Astrocyte (in vitro differentiated cells and primary cell): Measurements from ENCODE around the gene UTP14A. TPM values are rescaled to one million over a fixed set of nuclear protein-coding genes. Genes with fewer than 3 reads are reported as not detected.
A peak's percentile ranks its signal among the peaks of the same experiment; 100 is the strongest.

Experiments
- DNase-seq: peaks from one replicate; pipeline ENCODE4 v3.0.0-alpha.2; 2010; ENCODE audit warnings: low read depth
- FAIRE-seq: peaks from 2 replicates; lab custom pipeline; 2011; peaks lifted over from hg19 to GRCh38; lab: Jason Lieb, UNC
- H2AFZ ChIP-seq: 2 replicates; pipeline ENCODE4 v1.6.0; 2012; ENCODE audit warnings: low read depth, low read length, inconsistent platforms
- H3K27ac ChIP-seq: 2 replicates; pipeline ENCODE4 v1.5.1; 2011; ENCODE audit warnings: low read depth, low read length, inconsistent platforms
- H3K27me3 ChIP-seq: 2 replicates; pipeline ENCODE4 v1.6.0; 2011; ENCODE audit warnings: low read length, inconsistent platforms; ENCODE audit not compliant: insufficient read depth
- H3K36me3 ChIP-seq: 2 replicates; pipeline ENCODE4 v1.5.1; 2011; ENCODE audit warnings: low read length, inconsistent platforms; ENCODE audit not compliant: insufficient read depth
- H3K4me1 ChIP-seq: 2 replicates; pipeline ENCODE4 v1.5.1; 2011; ENCODE audit warnings: low read length, inconsistent platforms; ENCODE audit not compliant: insufficient read depth
- H3K4me2 ChIP-seq: 2 replicates; pipeline ENCODE4 v1.6.0; 2012; ENCODE audit warnings: low read length, inconsistent platforms
- H3K4me3 ChIP-seq: 2 replicates; pipeline ENCODE4 v1.5.1; 2011; ENCODE audit warnings: low read depth, mild to moderate bottlenecking, low read length, inconsistent platforms; ENCODE audit not compliant: insufficient read depth
- H3K79me2 ChIP-seq: 2 replicates; pipeline ENCODE4 v1.6.0; 2012; ENCODE audit warnings: mild to moderate bottlenecking, low read length, inconsistent platforms; ENCODE audit not compliant: insufficient read depth
- H3K9ac ChIP-seq: 2 replicates; pipeline ENCODE4 v1.6.0; 2012; ENCODE audit warnings: mild to moderate bottlenecking, low read length, inconsistent platforms
- H3K9me3 ChIP-seq: 2 replicates; pipeline ENCODE4 v1.5.1; 2012; ENCODE audit warnings: low read depth, mild to moderate bottlenecking, low read length, inconsistent platforms; ENCODE audit not compliant: insufficient read depth
- H4K20me1 ChIP-seq: 2 replicates; pipeline ENCODE4 v1.6.0; 2012; ENCODE audit warnings: low read length, inconsistent platforms; ENCODE audit not compliant: insufficient read depth
- H3K27ac Mint-ChIP-seq: one replicate; pipeline ENCODE4 v1.8.0; 2021; ENCODE audit warnings: mild to moderate bottlenecking, mixed read lengths; ENCODE audit not compliant: unreplicated experiment
- H3K27me3 Mint-ChIP-seq: one replicate; pipeline ENCODE4 v1.8.0; 2021; ENCODE audit warnings: low read depth, mixed read lengths; ENCODE audit not compliant: unreplicated experiment
- H3K36me3 Mint-ChIP-seq: one replicate; pipeline ENCODE4 v1.8.0; 2021; ENCODE audit warnings: low read depth, mixed read lengths; ENCODE audit not compliant: unreplicated experiment
- H3K4me1 Mint-ChIP-seq: one replicate; pipeline ENCODE4 v1.8.0; 2021; ENCODE audit warnings: low read depth, mixed read lengths; ENCODE audit not compliant: unreplicated experiment
- H3K4me3 Mint-ChIP-seq: one replicate; pipeline ENCODE4 v1.8.0; 2021; ENCODE audit warnings: mild to moderate bottlenecking, moderate library complexity, mixed read lengths; ENCODE audit not compliant: unreplicated experiment
- H3K9me3 Mint-ChIP-seq: one replicate; pipeline ENCODE4 v1.8.0; 2021; ENCODE audit warnings: mild to moderate bottlenecking, mixed read lengths; ENCODE audit not compliant: unreplicated experiment
- EZH2 ChIP-seq: IDR thresholded peaks from 2 replicates; pipeline ENCODE4 v1.6.1; 2012; ENCODE audit warnings: mild to moderate bottlenecking, low read length, inconsistent platforms; ENCODE audit not compliant: insufficient read depth
- total RNA-seq: library from RNA; stranded (reverse); gene quantifications from 2 replicates; pipeline ENCODE4 v1.2.1, GENCODE V29; 2021
- TF ChIP-seq, protein P1 (sequence below): IDR thresholded peaks from 2 replicates; pipeline ENCODE4 v1.5.1; 2011; ENCODE audit warnings: low read depth, mild to moderate bottlenecking, inconsistent platforms, low read length, moderate library complexity; ENCODE audit not compliant: insufficient read depth

UTP14A gene
- total RNA-seq, 1 donor from 2014 or later: 22.2 TPM

DNA sequence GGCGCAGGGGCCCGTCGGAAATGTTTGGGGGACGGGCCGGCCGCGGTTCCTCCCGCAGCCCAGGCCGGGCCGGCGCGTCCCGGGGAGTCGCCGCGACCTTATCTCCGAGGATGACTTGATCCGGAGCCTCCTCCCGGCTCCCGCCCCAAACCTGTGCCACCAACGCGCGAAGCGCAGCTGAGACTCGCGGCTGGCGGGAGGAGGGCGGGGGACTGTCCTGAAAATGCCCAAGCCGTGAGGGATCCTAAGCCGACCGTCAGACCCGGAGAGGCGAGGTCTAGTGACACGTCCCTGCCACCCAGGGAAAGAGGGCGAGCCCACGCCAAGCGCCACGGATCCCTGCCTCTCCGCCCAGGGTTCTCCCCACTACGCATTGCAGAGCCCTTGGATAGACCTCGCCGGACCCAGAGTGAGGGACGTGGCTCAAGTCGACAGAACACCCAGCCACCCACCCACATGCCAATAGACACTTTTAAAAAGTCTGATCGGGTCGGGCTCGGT, 26.9 kb downstream of the UTP14A start:
- Mint-ChIP-seq H3K4me3 (peak overlapping the region; percentile 34), H3K27me3 (peaks cover 25% of the 10 kb centered on the region), H3K36me3 (no peaks in the 10 kb centered on the region), H3K9me3 (no peaks in the 10 kb centered on the region), H3K27ac (peak overlapping the region; percentile 34), H3K4me1 (no peaks in the 10 kb centered on the region)
- H3K9me3 ChIP-seq: no peaks in the 10 kb centered on the region
- peak overlapping the region; percentile 76 for H3K4me2 ChIP-seq
- H3K4me3 ChIP-seq: peak overlapping the region; percentile 17
- H3K36me3 ChIP-seq: peaks cover under 1% of the 10 kb centered on the region
- no peaks in the 10 kb centered on the region for H4K20me1 ChIP-seq
- H3K4me1 ChIP-seq: no peaks in the 10 kb centered on the region
- H3K27me3 ChIP-seq: peaks cover 9% of the 10 kb centered on the region
- H3K9ac ChIP-seq: peak overlapping the region; percentile 27
- H3K79me2 ChIP-seq: no peaks in the 10 kb centered on the region
- FAIRE-seq (no peak), DNase-seq (no peak)
- H3K27ac ChIP-seq: no peak overlapping the region
- peak overlapping the region; percentile 18 for H2AFZ ChIP-seq
- no peak for TF ChIP-seq EZH2
- TF ChIP-seq, protein P1, sequence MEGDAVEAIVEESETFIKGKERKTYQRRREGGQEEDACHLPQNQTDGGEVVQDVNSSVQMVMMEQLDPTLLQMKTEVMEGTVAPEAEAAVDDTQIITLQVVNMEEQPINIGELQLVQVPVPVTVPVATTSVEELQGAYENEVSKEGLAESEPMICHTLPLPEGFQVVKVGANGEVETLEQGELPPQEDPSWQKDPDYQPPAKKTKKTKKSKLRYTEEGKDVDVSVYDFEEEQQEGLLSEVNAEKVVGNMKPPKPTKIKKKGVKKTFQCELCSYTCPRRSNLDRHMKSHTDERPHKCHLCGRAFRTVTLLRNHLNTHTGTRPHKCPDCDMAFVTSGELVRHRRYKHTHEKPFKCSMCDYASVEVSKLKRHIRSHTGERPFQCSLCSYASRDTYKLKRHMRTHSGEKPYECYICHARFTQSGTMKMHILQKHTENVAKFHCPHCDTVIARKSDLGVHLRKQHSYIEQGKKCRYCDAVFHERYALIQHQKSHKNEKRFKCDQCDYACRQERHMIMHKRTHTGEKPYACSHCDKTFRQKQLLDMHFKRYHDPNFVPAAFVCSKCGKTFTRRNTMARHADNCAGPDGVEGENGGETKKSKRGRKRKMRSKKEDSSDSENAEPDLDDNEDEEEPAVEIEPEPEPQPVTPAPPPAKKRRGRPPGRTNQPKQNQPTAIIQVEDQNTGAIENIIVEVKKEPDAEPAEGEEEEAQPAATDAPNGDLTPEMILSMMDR: no peak

DNA sequence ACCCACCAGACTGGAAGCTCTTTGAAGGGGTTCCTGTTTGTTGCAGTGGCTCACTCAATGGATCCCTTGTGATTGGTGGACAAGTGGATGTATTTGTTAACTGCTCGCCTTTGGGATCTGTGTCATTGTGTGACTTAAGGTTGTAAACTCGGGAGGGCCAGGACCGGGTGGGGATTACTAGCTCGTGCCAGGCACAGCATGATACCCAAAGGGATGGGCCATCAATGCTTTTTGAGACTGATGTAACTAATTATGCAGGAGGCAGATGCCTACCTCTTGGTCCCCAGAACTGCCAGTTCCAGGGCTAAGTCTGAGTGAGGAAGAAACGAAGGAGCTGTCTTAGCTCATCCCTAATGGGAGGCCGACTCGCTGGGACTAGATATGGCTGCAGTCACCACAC, 27.7 kb downstream of the UTP14A start:
- Histone ChIP-seq H3K4me3 (no peak overlapping the region), H3K27ac (no peak overlapping the region), H3K27me3 (peaks cover 13% of the 10 kb centered on the region), H3K36me3 (no peaks in the 10 kb centered on the region), H3K9ac (no peak overlapping the region), H3K9me3 (no peaks in the 10 kb centered on the region), H3K4me2 (no peak overlapping the region), H3K79me2 (no peaks in the 10 kb centered on the region), H2AFZ (no peak overlapping the region), H4K20me1 (no peaks in the 10 kb centered on the region), H3K4me1 (no peaks in the 10 kb centered on the region)
- FAIRE-seq (no peak), DNase-seq (no peak)
- peaks cover 29% of the 10 kb centered on the region for H3K27me3 Mint-ChIP-seq
- peaks cover 3% of the 10 kb centered on the region for H3K4me1 Mint-ChIP-seq
- TF ChIP-seq, protein P1: no peak
- no peak for TF ChIP-seq EZH2
- no peaks in the 10 kb centered on the region for H3K36me3 Mint-ChIP-seq
- H3K27ac Mint-ChIP-seq: no peak overlapping the region
- H3K9me3 Mint-ChIP-seq: no peaks in the 10 kb centered on the region
- H3K4me3 Mint-ChIP-seq: no peak overlapping the region

DNA sequence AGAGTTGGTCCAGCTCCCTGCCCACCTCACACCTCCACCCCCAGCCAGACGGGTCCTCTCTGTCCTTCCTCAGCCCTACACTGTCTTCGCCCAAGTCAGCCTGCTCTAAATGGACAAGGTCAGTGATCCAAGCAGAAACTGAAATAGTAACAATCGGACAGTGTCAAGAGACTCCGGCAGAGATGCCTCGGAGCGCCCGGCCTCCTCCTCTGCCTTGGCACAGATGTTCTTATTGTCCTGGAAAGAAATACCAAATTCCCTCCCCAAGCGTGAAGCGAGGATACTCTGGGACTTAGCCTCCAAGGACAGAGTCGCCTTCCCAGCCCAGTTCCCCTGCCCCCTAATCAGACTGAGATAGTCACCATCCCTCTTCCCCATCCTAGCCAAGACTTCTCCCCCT, 28.5 kb downstream of the UTP14A start:
- no peak overlapping the region for H3K9ac ChIP-seq
- no peaks in the 10 kb centered on the region for H3K9me3 Mint-ChIP-seq
- no peak overlapping the region for H3K27ac ChIP-seq
- H3K4me3 ChIP-seq: no peak overlapping the region
- TF ChIP-seq, protein P1: no peak
- TF ChIP-seq EZH2: no peak
- no peaks in the 10 kb centered on the region for H3K36me3 ChIP-seq
- peaks cover 33% of the 10 kb centered on the region for H3K27me3 Mint-ChIP-seq
- H3K27me3 ChIP-seq: peaks cover 13% of the 10 kb centered on the region
- no peaks in the 10 kb centered on the region for H3K79me2 ChIP-seq
- FAIRE-seq (peak; percentile 17), DNase-seq (no peak)
- H4K20me1 ChIP-seq: no peaks in the 10 kb centered on the region
- no peaks in the 10 kb centered on the region for H3K9me3 ChIP-seq
- H3K4me1 ChIP-seq: no peaks in the 10 kb centered on the region
- H2AFZ ChIP-seq: no peak overlapping the region
- no peak overlapping the region for H3K27ac Mint-ChIP-seq
- peaks cover 3% of the 10 kb centered on the region for H3K4me1 Mint-ChIP-seq
- no peaks in the 10 kb centered on the region for H3K36me3 Mint-ChIP-seq
- H3K4me2 ChIP-seq: no peak overlapping the region
- H3K4me3 Mint-ChIP-seq: no peak overlapping the region
